ENCODE measurements around the gene APOBEC3F.
"Not testable (repeated sequence)": the region's sequence is repeated elsewhere in the genome, so short reads cannot be mapped to it uniquely, and the experiment has no call there.

The APOBEC3F gene

GRCh38 chr22:39073981-39074380 lies 33.3 kb downstream of the APOBEC3F start:
- DNase-seq (ENCODE audit: low spot score), result no peak

- DNase-seq (ENCODE audit: low spot score), result not testable (repeated sequence)
Observed at GRCh38 chr22:39076155-39077025, 35.7 kb downstream of the APOBEC3F start.

GRCh38 chr22:39077026-39077840 lies 36.6 kb downstream of the APOBEC3F start, which contains the start of gene APOBEC3G:
TSS of gene APOBEC3G (plus strand) at chr22:39077275. CDS start at chr22:39077362, 87 bp downstream.
- DNase-seq (ENCODE audit: low spot score), result not testable (repeated sequence)

- not testable (repeated sequence) for DNase-seq (ENCODE audit: low spot score)
Observed at GRCh38 chr22:39077912-39078311, 37.2 kb downstream of the APOBEC3F start.

GRCh38 chr22:39078329-39078728 lies 37.7 kb downstream of the APOBEC3F start:
- no peak for DNase-seq (ENCODE audit: low spot score)

GRCh38 chr22:39079054-39079637 lies 38.5 kb downstream of the APOBEC3F start:
- not testable (repeated sequence) for DNase-seq (ENCODE audit: low spot score)

GRCh38 chr22:39080052-39080762 lies 39.5 kb downstream of the APOBEC3F start:
- DNase-seq (ENCODE audit: low spot score), result no peak

GRCh38 chr22:39081016-39081415 lies 40.4 kb downstream of the APOBEC3F start:
- DNase-seq (ENCODE audit: low spot score), result no peak

- DNase-seq (ENCODE audit: low spot score), result no peak
Observed at GRCh38 chr22:39081598-39081997, 40.9 kb downstream of the APOBEC3F start.

- DNase-seq (ENCODE audit: low spot score), result no peak
Observed at GRCh38 chr22:39083212-39084165, 42.8 kb downstream of the APOBEC3F start.

GRCh38 chr22:39084666-39085065 lies 44.0 kb downstream of the APOBEC3F start:
- no peak for DNase-seq (ENCODE audit: low spot score)

GRCh38 chr22:39087098-39087497 lies 46.4 kb downstream of the APOBEC3F start:
- no peak for DNase-seq (ENCODE audit: low spot score)

GRCh38 chr22:39087881-39088684 lies 47.4 kb downstream of the APOBEC3F start:
- DNase-seq (ENCODE audit: low spot score), result no peak

- no peak for DNase-seq (ENCODE audit: low spot score)
Observed at GRCh38 chr22:39088685-39089032, 48.0 kb downstream of the APOBEC3F start.

GRCh38 chr22:39089928-39090327 lies 49.3 kb downstream of the APOBEC3F start:
- DNase-seq (ENCODE audit: low spot score), result peak; percentile 48

- DNase-seq (ENCODE audit: low spot score), result no peak
Observed at GRCh38 chr22:39090426-39091064, 49.9 kb downstream of the APOBEC3F start.

GRCh38 chr22:39091126-39092081 lies 50.7 kb downstream of the APOBEC3F start:
- no peak for DNase-seq (ENCODE audit: low spot score)

All from AG20443 (cell line).